ENCODE results near the gene CTSH.

The CTSH gene

GRCh38 chr15:78944669-78945407, at the start of gene CTSH:
Gene CTSH, minus strand, starts transcription at chr15:78945046. Its CDS starts 65 bp downstream, at chr15:78944981.
- H3K4me3 ChIP-seq (ENCODE audit: low read length in 2 of 2): peak within 1 kb of the TSS; percentile 76 to 80
- no peak within 1 kb of the TSS for H3K27ac ChIP-seq (ENCODE audit: low read length)
- peak within 1 kb of the TSS; percentile 47 to 55 for H3K9ac ChIP-seq (ENCODE audit: low read length in 2 of 2)
- H3K36me3 ChIP-seq (ENCODE audit: control insufficient read depth in 2 of 2, insufficient read depth in 2 of 2, low read length in 2 of 2): no peaks in the 10 kb centered on the region
- H3K4me1 ChIP-seq (ENCODE audit: control insufficient read depth, insufficient read depth, low read length): peaks cover 10% of the 10 kb centered on the region
- no peaks in the 10 kb centered on the region for H3K27me3 ChIP-seq (ENCODE audit: control insufficient read depth in 1 of 2, insufficient read depth in 2 of 2, low read length in 2 of 2)
- no peaks in the 10 kb centered on the region for H3K9me3 ChIP-seq (ENCODE audit: control insufficient read depth in 2 of 2, low read length in 2 of 2)

GRCh38 chr15:78993931-78994530, 49.2 kb upstream of the CTSH start:
- no peaks in the 10 kb centered on the region for H3K9me3 ChIP-seq (ENCODE audit: control insufficient read depth in 2 of 2, low read length in 2 of 2)
- H3K4me1 ChIP-seq (ENCODE audit: control insufficient read depth, insufficient read depth, low read length): peaks cover 21% of the 10 kb centered on the region
- H3K27ac ChIP-seq (ENCODE audit: low read length): no peak overlapping the region
- H3K36me3 ChIP-seq (ENCODE audit: control insufficient read depth in 2 of 2, insufficient read depth in 2 of 2, low read length in 2 of 2): no peaks in the 10 kb centered on the region
- H3K27me3 ChIP-seq (ENCODE audit: control insufficient read depth in 1 of 2, insufficient read depth in 2 of 2, low read length in 2 of 2): no peaks in the 10 kb centered on the region
- no peak overlapping the region for H3K9ac ChIP-seq (ENCODE audit: low read length in 2 of 2)
- H3K4me3 ChIP-seq (ENCODE audit: low read length in 2 of 2): no peak overlapping the region

- Histone ChIP-seq H3K27me3 (ENCODE audit: control insufficient read depth in 1 of 2, insufficient read depth in 2 of 2, low read length in 2 of 2) (no peaks in the 10 kb centered on the region), H3K27ac (ENCODE audit: low read length) (no peak overlapping the region), H3K36me3 (ENCODE audit: control insufficient read depth in 2 of 2, insufficient read depth in 2 of 2, low read length in 2 of 2) (no peaks in the 10 kb centered on the region), H3K9ac (ENCODE audit: low read length in 2 of 2) (no peak overlapping the region), H3K9me3 (ENCODE audit: control insufficient read depth in 2 of 2, low read length in 2 of 2) (no peaks in the 10 kb centered on the region), H3K4me3 (ENCODE audit: low read length in 2 of 2) (no peak overlapping the region), H3K4me1 (ENCODE audit: control insufficient read depth, insufficient read depth, low read length) (peaks cover 23% of the 10 kb centered on the region)
Measured at GRCh38 chr15:78993257-78993930, 48.5 kb upstream of the CTSH start.

- H3K9ac ChIP-seq (ENCODE audit: low read length in 2 of 2): no peak overlapping the region
- no peaks in the 10 kb centered on the region for H3K36me3 ChIP-seq (ENCODE audit: control insufficient read depth in 2 of 2, insufficient read depth in 2 of 2, low read length in 2 of 2)
- no peak overlapping the region for H3K4me3 ChIP-seq (ENCODE audit: low read length in 2 of 2)
- peaks cover 26% of the 10 kb centered on the region for H3K4me1 ChIP-seq (ENCODE audit: control insufficient read depth, insufficient read depth, low read length)
- no peak overlapping the region for H3K27ac ChIP-seq (ENCODE audit: low read length)
- no peaks in the 10 kb centered on the region for H3K9me3 ChIP-seq (ENCODE audit: control insufficient read depth in 2 of 2, low read length in 2 of 2)
- no peaks in the 10 kb centered on the region for H3K27me3 ChIP-seq (ENCODE audit: control insufficient read depth in 1 of 2, insufficient read depth in 2 of 2, low read length in 2 of 2)
Measured at GRCh38 chr15:78992416-78993256, 47.8 kb upstream of the CTSH start.

- Histone ChIP-seq H3K4me1 (ENCODE audit: control insufficient read depth, insufficient read depth, low read length) (peaks cover 26% of the 10 kb centered on the region), H3K27ac (ENCODE audit: low read length) (no peak overlapping the region), H3K27me3 (ENCODE audit: control insufficient read depth in 1 of 2, insufficient read depth in 2 of 2, low read length in 2 of 2) (no peaks in the 10 kb centered on the region), H3K9me3 (ENCODE audit: control insufficient read depth in 2 of 2, low read length in 2 of 2) (no peaks in the 10 kb centered on the region), H3K4me3 (ENCODE audit: low read length in 2 of 2) (no peak overlapping the region), H3K9ac (ENCODE audit: low read length in 2 of 2) (no peak overlapping the region), H3K36me3 (ENCODE audit: control insufficient read depth in 2 of 2, insufficient read depth in 2 of 2, low read length in 2 of 2) (no peaks in the 10 kb centered on the region)
Measured at GRCh38 chr15:78991879-78992278, 47.0 kb upstream of the CTSH start.

GRCh38 chr15:78991476-78991875, 46.6 kb upstream of the CTSH start:
- H3K36me3 ChIP-seq (ENCODE audit: control insufficient read depth in 2 of 2, insufficient read depth in 2 of 2, low read length in 2 of 2): no peaks in the 10 kb centered on the region
- no peaks in the 10 kb centered on the region for H3K27me3 ChIP-seq (ENCODE audit: control insufficient read depth in 1 of 2, insufficient read depth in 2 of 2, low read length in 2 of 2)
- H3K4me1 ChIP-seq (ENCODE audit: control insufficient read depth, insufficient read depth, low read length): peaks cover 26% of the 10 kb centered on the region
- H3K9me3 ChIP-seq (ENCODE audit: control insufficient read depth in 2 of 2, low read length in 2 of 2): no peaks in the 10 kb centered on the region
- H3K9ac ChIP-seq (ENCODE audit: low read length in 2 of 2): no peak overlapping the region
- H3K27ac ChIP-seq (ENCODE audit: low read length): no peak overlapping the region
- no peak overlapping the region for H3K4me3 ChIP-seq (ENCODE audit: low read length in 2 of 2)

GRCh38 chr15:78990278-78990677, 45.4 kb upstream of the CTSH start:
- H3K9ac ChIP-seq (ENCODE audit: low read length in 2 of 2): no peak overlapping the region
- H3K4me1 ChIP-seq (ENCODE audit: control insufficient read depth, insufficient read depth, low read length): peaks cover 26% of the 10 kb centered on the region
- no peak overlapping the region for H3K4me3 ChIP-seq (ENCODE audit: low read length in 2 of 2)
- H3K27ac ChIP-seq (ENCODE audit: low read length): peak overlapping the region; percentile 71
- H3K27me3 ChIP-seq (ENCODE audit: control insufficient read depth in 1 of 2, insufficient read depth in 2 of 2, low read length in 2 of 2): no peaks in the 10 kb centered on the region
- no peaks in the 10 kb centered on the region for H3K36me3 ChIP-seq (ENCODE audit: control insufficient read depth in 2 of 2, insufficient read depth in 2 of 2, low read length in 2 of 2)
- H3K9me3 ChIP-seq (ENCODE audit: control insufficient read depth in 2 of 2, low read length in 2 of 2): no peaks in the 10 kb centered on the region

GRCh38 chr15:78989701-78990240, 44.9 kb upstream of the CTSH start:
- H3K9ac ChIP-seq (ENCODE audit: low read length in 2 of 2): peak overlapping the region in 1 of 2 donors; percentile 17
- H3K9me3 ChIP-seq (ENCODE audit: control insufficient read depth in 2 of 2, low read length in 2 of 2): no peaks in the 10 kb centered on the region
- no peaks in the 10 kb centered on the region for H3K27me3 ChIP-seq (ENCODE audit: control insufficient read depth in 1 of 2, insufficient read depth in 2 of 2, low read length in 2 of 2)
- H3K4me1 ChIP-seq (ENCODE audit: control insufficient read depth, insufficient read depth, low read length): peaks cover 26% of the 10 kb centered on the region
- H3K27ac ChIP-seq (ENCODE audit: low read length): peak overlapping the region; percentile 71
- H3K36me3 ChIP-seq (ENCODE audit: control insufficient read depth in 2 of 2, insufficient read depth in 2 of 2, low read length in 2 of 2): no peaks in the 10 kb centered on the region
- peak overlapping the region in 1 of 2 donors; percentile 8 for H3K4me3 ChIP-seq (ENCODE audit: low read length in 2 of 2)

- peaks cover 26% of the 10 kb centered on the region for H3K4me1 ChIP-seq (ENCODE audit: control insufficient read depth, insufficient read depth, low read length)
- peak overlapping the region; percentile 71 for H3K27ac ChIP-seq (ENCODE audit: low read length)
- no peaks in the 10 kb centered on the region for H3K27me3 ChIP-seq (ENCODE audit: control insufficient read depth in 1 of 2, insufficient read depth in 2 of 2, low read length in 2 of 2)
- H3K4me3 ChIP-seq (ENCODE audit: low read length in 2 of 2): no peak overlapping the region
- H3K36me3 ChIP-seq (ENCODE audit: control insufficient read depth in 2 of 2, insufficient read depth in 2 of 2, low read length in 2 of 2): no peaks in the 10 kb centered on the region
- H3K9ac ChIP-seq (ENCODE audit: low read length in 2 of 2): no peak overlapping the region
- no peaks in the 10 kb centered on the region for H3K9me3 ChIP-seq (ENCODE audit: control insufficient read depth in 2 of 2, low read length in 2 of 2)
Measured at GRCh38 chr15:78988361-78988911, 43.6 kb upstream of the CTSH start.
